ENCODE results near the gene ARL6.
"Not testable (repeated sequence)": the region's sequence is repeated elsewhere in the genome, so short reads cannot be mapped to it uniquely, and the experiment has no call there.

ARL6 gene

DNA sequence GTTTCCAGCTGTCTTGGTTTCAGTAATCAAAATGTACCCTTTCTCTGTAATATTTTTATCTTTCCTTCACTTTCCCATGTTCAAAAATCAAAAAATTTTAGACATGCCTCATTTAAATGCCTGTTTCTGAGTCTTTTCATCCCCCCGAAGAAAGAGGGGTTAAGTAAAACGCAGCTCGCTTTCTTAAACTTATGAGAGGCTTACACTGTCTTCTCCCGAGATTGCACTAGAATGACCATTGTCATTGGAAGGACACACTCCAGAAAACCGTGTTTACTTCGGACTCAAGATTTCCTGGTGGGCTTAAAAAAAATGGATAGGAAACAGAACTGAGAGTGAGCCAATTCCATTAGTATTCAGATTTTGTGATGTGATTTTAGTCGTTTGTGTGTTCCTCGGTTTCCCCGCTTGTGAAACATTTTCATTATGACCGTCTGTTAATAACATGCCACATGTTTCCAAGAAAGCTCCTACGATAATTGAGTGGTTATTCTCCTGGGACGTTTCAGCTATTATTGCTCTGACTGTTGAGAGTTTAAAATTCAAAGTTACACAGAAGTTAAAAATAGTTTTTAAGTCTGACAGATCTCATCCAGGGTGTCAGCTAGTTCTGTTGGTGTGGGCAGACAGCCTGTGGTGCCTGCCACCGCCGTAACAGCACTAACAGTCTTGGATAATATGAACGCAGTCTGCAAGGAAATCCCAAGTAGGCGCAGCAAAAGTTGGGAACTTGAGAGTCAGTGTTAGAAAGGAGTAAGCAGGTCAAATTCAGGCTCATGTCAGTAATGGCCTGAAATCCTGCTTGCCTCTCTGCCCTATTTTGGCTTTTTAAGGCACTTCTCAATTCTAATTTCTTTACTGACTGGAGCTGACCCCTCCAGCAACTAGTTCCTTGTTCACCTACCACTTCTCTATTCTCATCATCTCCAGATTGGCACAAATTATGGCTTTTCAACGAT lies 58.8 kb downstream of the ARL6 start:
- Histone ChIP-seq H3K27ac (ENCODE audit: low read depth, low read length) (peak overlapping the region; percentile 91), H3K36me3 (ENCODE audit: control insufficient read depth, insufficient read depth, low read length) (no peaks in the 10 kb centered on the region), H3K27me3 (ENCODE audit: control insufficient read depth, insufficient read depth, low read length) (no peaks in the 10 kb centered on the region), H3K4me1 (ENCODE audit: control insufficient read depth, insufficient read depth, low read length) (peaks cover 16% of the 10 kb centered on the region), H3K4me3 (ENCODE audit: low read length) (peak overlapping the region; percentile 73), H3K9ac (ENCODE audit: low read length) (no peak overlapping the region)

- Histone ChIP-seq H3K9ac (ENCODE audit: low read length) (no peak overlapping the region), H3K4me1 (ENCODE audit: control insufficient read depth, insufficient read depth, low read length) (peaks cover 16% of the 10 kb centered on the region), H3K4me3 (ENCODE audit: low read length) (peak overlapping the region; percentile 22), H3K36me3 (ENCODE audit: control insufficient read depth, insufficient read depth, low read length) (no peaks in the 10 kb centered on the region), H3K27me3 (ENCODE audit: control insufficient read depth, insufficient read depth, low read length) (no peaks in the 10 kb centered on the region), H3K27ac (ENCODE audit: low read depth, low read length) (no peak overlapping the region)
These were observed 60.5 kb downstream of the ARL6 start for GRCh38 chr3:97825101-97825500.

- Histone ChIP-seq H3K4me1 (ENCODE audit: control insufficient read depth, insufficient read depth, low read length) (peaks cover 19% of the 10 kb centered on the region), H3K27me3 (ENCODE audit: control insufficient read depth, insufficient read depth, low read length) (no peaks in the 10 kb centered on the region), H3K27ac (ENCODE audit: low read depth, low read length) (no peak overlapping the region), H3K36me3 (ENCODE audit: control insufficient read depth, insufficient read depth, low read length) (no peaks in the 10 kb centered on the region), H3K9ac (ENCODE audit: low read length) (no peak overlapping the region), H3K4me3 (ENCODE audit: low read length) (no peak overlapping the region)
These were observed 63.3 kb downstream of the ARL6 start for GRCh38 chr3:97827741-97828471.

- Histone ChIP-seq H3K27ac (ENCODE audit: low read depth, low read length) (no peak overlapping the region), H3K4me1 (ENCODE audit: control insufficient read depth, insufficient read depth, low read length) (peaks cover 19% of the 10 kb centered on the region), H3K4me3 (ENCODE audit: low read length) (no peak overlapping the region)
These were observed 64.6 kb downstream of the ARL6 start for GRCh38 chr3:97829198-97829597.

DNA sequence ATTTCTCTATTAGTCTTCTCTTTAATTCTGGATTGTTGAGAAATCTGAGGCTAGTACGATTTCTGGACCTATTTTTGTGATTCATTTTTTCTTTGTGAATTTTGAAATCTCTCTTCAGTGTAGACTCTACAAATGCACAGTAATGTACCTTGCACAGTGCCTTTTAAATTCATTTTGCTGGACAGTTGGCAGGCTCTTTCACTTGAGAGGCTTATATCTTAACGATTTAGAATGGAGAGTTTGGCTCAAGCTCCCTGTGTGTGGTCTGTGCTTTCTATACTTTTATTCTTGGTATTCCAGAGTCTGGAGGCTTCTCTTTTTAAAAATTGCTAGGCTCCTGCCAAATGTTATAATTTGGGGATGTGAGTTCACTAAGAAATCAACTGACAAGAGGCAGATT lies 66.1 kb downstream of the ARL6 start:
- Histone ChIP-seq H3K36me3 (ENCODE audit: control insufficient read depth, insufficient read depth, low read length) (no peaks in the 10 kb centered on the region), H3K4me1 (ENCODE audit: control insufficient read depth, insufficient read depth, low read length) (peaks cover 18% of the 10 kb centered on the region), H3K27me3 (ENCODE audit: control insufficient read depth, insufficient read depth, low read length) (no peaks in the 10 kb centered on the region), H3K9ac (ENCODE audit: low read length) (no peak overlapping the region), H3K27ac (ENCODE audit: low read depth, low read length) (peak overlapping the region; percentile 20), H3K4me3 (ENCODE audit: low read length) (no peak overlapping the region)

More at GRCh38 chr3:97829198-97829597, 64.6 kb downstream of the ARL6 start:
- Histone ChIP-seq H3K36me3 (ENCODE audit: control insufficient read depth, insufficient read depth, low read length) (no peaks in the 10 kb centered on the region), H3K27me3 (ENCODE audit: control insufficient read depth, insufficient read depth, low read length) (no peaks in the 10 kb centered on the region), H3K9ac (ENCODE audit: low read length) (no peak overlapping the region)

GRCh38 chr3:97831140-97831539 lies 66.6 kb downstream of the ARL6 start:
- no peaks in the 10 kb centered on the region for H3K36me3 ChIP-seq (ENCODE audit: control insufficient read depth, insufficient read depth, low read length)
- no peaks in the 10 kb centered on the region for H3K27me3 ChIP-seq (ENCODE audit: control insufficient read depth, insufficient read depth, low read length)
- H3K9ac ChIP-seq (ENCODE audit: low read length), result no peak overlapping the region
- H3K4me1 ChIP-seq (ENCODE audit: control insufficient read depth, insufficient read depth, low read length), result peaks cover 16% of the 10 kb centered on the region
- peak overlapping the region; percentile 20 for H3K27ac ChIP-seq (ENCODE audit: low read depth, low read length)
- no peak overlapping the region for H3K4me3 ChIP-seq (ENCODE audit: low read length)

GRCh38 chr3:97833184-97833583 lies 68.6 kb downstream of the ARL6 start:
- H3K27ac ChIP-seq (ENCODE audit: low read depth, low read length); H3K27me3 ChIP-seq (ENCODE audit: control insufficient read depth, insufficient read depth, low read length); H3K4me3 ChIP-seq (ENCODE audit: low read length); H3K9ac ChIP-seq (ENCODE audit: low read length); H3K4me1 ChIP-seq (ENCODE audit: control insufficient read depth, insufficient read depth, low read length); H3K36me3 ChIP-seq (ENCODE audit: control insufficient read depth, insufficient read depth, low read length): not testable (repeated sequence)

GRCh38 chr3:97835761-97836160 lies 71.2 kb downstream of the ARL6 start:
- Histone ChIP-seq H3K27me3 (ENCODE audit: control insufficient read depth, insufficient read depth, low read length) (no peaks in the 10 kb centered on the region), H3K9ac (ENCODE audit: low read length) (no peak overlapping the region), H3K27ac (ENCODE audit: low read depth, low read length) (peak overlapping the region; percentile 12), H3K36me3 (ENCODE audit: control insufficient read depth, insufficient read depth, low read length) (no peaks in the 10 kb centered on the region), H3K4me3 (ENCODE audit: low read length) (no peak overlapping the region), H3K4me1 (ENCODE audit: control insufficient read depth, insufficient read depth, low read length) (peaks cover 13% of the 10 kb centered on the region)

DNA sequence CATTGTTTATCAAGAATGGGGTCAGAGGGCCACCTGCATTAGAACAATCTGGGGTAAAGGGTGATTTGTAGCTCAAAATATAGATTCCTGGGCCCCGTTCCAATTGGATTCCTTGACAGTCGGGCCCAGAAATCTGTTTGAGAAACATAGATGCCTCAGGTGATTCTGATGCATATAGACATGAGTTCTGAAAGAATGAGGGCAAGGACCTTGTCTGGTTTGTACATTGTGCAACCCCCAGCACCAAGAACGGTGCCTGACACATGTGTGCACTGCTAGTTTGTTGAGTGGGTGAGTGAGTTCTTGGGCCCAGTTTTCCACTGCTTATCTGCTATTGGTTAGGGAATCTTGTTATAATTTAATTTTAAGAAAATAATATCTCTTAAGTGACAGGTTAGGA lies 73.8 kb downstream of the ARL6 start:
- Histone ChIP-seq H3K4me3 (ENCODE audit: low read length) (no peak overlapping the region), H3K27me3 (ENCODE audit: control insufficient read depth, insufficient read depth, low read length) (no peaks in the 10 kb centered on the region), H3K4me1 (ENCODE audit: control insufficient read depth, insufficient read depth, low read length) (peaks cover 20% of the 10 kb centered on the region), H3K36me3 (ENCODE audit: control insufficient read depth, insufficient read depth, low read length) (no peaks in the 10 kb centered on the region), H3K9ac (ENCODE audit: low read length) (no peak overlapping the region), H3K27ac (ENCODE audit: low read depth, low read length) (peak overlapping the region; percentile 11)

DNA sequence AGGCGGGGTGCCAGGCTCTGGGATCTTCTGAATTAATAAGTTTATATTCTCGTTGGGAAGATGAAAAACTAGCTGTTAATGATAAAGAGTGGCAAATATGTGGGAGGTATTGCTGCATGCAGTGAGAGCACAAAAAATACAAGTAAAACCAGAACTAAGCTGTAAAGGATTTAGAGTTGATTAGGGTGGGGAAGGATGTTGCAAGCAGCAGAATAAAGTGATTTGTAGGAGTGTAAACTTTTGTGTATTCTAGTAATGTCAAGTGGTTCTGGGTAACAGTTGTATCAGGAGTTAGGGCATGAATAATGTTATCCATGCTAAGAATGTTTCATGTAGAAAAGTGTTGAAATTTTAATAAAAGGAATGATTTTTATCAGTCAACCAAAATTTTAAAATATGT lies 75.4 kb downstream of the ARL6 start:
- Histone ChIP-seq H3K27ac (ENCODE audit: low read depth, low read length) (peak overlapping the region; percentile 47), H3K9ac (ENCODE audit: low read length) (no peak overlapping the region), H3K4me1 (ENCODE audit: control insufficient read depth, insufficient read depth, low read length) (peaks cover 20% of the 10 kb centered on the region), H3K27me3 (ENCODE audit: control insufficient read depth, insufficient read depth, low read length) (no peaks in the 10 kb centered on the region), H3K4me3 (ENCODE audit: low read length) (no peak overlapping the region), H3K36me3 (ENCODE audit: control insufficient read depth, insufficient read depth, low read length) (no peaks in the 10 kb centered on the region)

- Histone ChIP-seq H3K27ac (ENCODE audit: low read depth, low read length) (peak overlapping the region; percentile 90), H3K9ac (ENCODE audit: low read length) (no peak overlapping the region), H3K36me3 (ENCODE audit: control insufficient read depth, insufficient read depth, low read length) (peaks cover 3% of the 10 kb centered on the region), H3K27me3 (ENCODE audit: control insufficient read depth, insufficient read depth, low read length) (no peaks in the 10 kb centered on the region), H3K4me1 (ENCODE audit: control insufficient read depth, insufficient read depth, low read length) (peaks cover 15% of the 10 kb centered on the region), H3K4me3 (ENCODE audit: low read length) (no peak overlapping the region)
These were observed 76.7 kb downstream of the ARL6 start for GRCh38 chr3:97841304-97841703.

DNA sequence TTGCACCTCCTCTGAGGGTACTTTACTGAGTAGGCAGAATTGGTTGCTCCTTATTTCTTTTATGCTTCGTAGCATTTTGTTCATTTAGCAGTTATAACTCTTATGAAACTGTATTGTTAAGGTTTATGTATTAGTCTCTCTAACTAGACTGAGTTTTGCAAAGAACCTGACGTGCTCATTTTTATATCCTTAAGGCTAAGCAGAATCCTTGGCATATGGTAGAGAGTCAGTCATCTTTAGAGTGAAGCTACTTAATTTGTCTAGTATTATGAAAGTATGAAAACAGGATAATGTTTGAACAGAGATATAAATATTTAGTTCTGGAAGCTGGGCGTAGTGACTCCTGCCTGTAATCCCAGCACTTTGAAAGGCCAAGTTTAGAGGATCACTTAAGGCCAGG lies 77.4 kb downstream of the ARL6 start:
- H3K4me1 ChIP-seq (ENCODE audit: control insufficient read depth, insufficient read depth, low read length), result peaks cover 15% of the 10 kb centered on the region
- H3K9ac ChIP-seq (ENCODE audit: low read length), result no peak overlapping the region
- H3K27ac ChIP-seq (ENCODE audit: low read depth, low read length), result peak overlapping the region; percentile 90
- H3K4me3 ChIP-seq (ENCODE audit: low read length), result no peak overlapping the region
- H3K27me3 ChIP-seq (ENCODE audit: control insufficient read depth, insufficient read depth, low read length), result no peaks in the 10 kb centered on the region
- H3K36me3 ChIP-seq (ENCODE audit: control insufficient read depth, insufficient read depth, low read length), result peaks cover 3% of the 10 kb centered on the region

Data from rectal smooth muscle tissue (tissue), 1 donor.